WERI-Rb-1 (cell line): ENCODE data around the gene NOL12.

Experiments
- DNase-seq: peaks from one replicate; pipeline ENCODE4 v3.0.0-alpha.2; 2020
- H3K27ac ChIP-seq: fragments of 250-450 bp; sonication (Bioruptor Pico); 2 replicates; pipeline ENCODE4 v1.5.1; 2020; ENCODE audit warnings: mild to moderate bottlenecking, moderate library complexity
- H3K27me3 ChIP-seq: fragments of 250-450 bp; sonication (Bioruptor Pico); 2 replicates; pipeline ENCODE4 v1.5.1; 2021; ENCODE audit warnings: mild to moderate bottlenecking, low read depth, moderate library complexity; ENCODE audit not compliant: insufficient read depth, severe bottlenecking
- H3K36me3 ChIP-seq: fragments of 250-450 bp; sonication (Bioruptor Pico); 2 replicates; pipeline ENCODE4 v1.5.1; 2020; ENCODE audit warnings: mild to moderate bottlenecking, moderate library complexity
- H3K4me3 ChIP-seq: 2 replicates; pipeline ENCODE4 v1.5.1; 2011; ENCODE audit warnings: low read depth, mild to moderate bottlenecking, control low read depth, low read length
- H3K9me3 ChIP-seq: fragments of 250-450 bp; sonication (Bioruptor Pico); 2 replicates; pipeline ENCODE4 v1.5.1; 2021; ENCODE audit warnings: mild to moderate bottlenecking, moderate library complexity; ENCODE audit not compliant: severe bottlenecking
- CTCF ChIP-seq: IDR thresholded peaks from 2 replicates; pipeline ENCODE4 v1.5.1; 2011; ENCODE audit warnings: low read depth, mild to moderate bottlenecking, control low read depth, inconsistent platforms, low read length

The NOL12 gene

DNA sequence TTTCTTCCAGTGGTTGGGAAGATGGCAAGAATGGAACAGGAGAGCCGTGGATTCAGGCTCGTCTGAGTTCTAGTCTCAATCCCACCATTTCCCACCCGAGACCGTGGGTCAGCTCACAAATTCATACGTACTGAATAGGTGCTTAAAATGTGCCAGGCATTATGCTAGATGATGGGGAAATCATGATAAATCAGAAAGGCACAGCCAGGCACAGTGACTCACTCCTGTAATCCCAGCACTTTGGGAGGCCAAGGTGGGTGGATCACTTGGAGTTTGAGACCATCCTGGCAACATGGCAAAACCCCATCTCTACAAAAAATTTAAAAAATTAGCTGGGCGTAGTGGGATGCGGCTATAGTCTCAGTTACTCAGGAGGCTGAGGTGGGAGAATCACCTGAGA is 17.8 kb downstream of the NOL12 start:
- TF ChIP-seq CTCF = no peak
- H3K4me3 ChIP-seq = no peak overlapping the region
- H3K27me3 ChIP-seq = no peaks in the 10 kb centered on the region
- DNase-seq = no peak
- no peaks in the 10 kb centered on the region for H3K9me3 ChIP-seq
- no peaks in the 10 kb centered on the region for H3K36me3 ChIP-seq
- H3K27ac ChIP-seq = no peak overlapping the region

DNA sequence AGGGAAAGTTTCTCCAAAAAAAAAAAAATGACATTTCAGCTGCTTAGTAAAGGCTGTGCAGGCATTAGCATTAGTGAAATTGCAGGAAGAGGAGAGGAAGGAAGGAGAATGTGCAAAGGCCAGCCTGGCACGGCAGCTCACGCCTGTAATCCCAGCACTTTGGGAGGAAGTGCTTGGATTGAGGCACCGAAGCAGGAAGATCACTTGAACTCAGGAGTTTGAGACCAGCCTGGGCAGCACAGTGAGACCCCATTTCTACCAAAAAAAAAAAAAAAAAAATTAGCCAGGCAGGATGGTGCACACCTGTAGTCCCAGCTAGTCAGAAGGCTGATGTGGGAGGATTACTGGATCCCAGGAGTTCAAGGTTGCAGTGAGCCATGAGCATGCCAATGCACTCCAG is 18.5 kb downstream of the NOL12 start:
- no peaks in the 10 kb centered on the region for H3K9me3 ChIP-seq
- H3K27me3 ChIP-seq = no peaks in the 10 kb centered on the region
- no peaks in the 10 kb centered on the region for H3K36me3 ChIP-seq
- no peak for TF ChIP-seq CTCF
- H3K4me3 ChIP-seq = no peak overlapping the region
- no peak overlapping the region for H3K27ac ChIP-seq
- DNase-seq = no peak

DNA sequence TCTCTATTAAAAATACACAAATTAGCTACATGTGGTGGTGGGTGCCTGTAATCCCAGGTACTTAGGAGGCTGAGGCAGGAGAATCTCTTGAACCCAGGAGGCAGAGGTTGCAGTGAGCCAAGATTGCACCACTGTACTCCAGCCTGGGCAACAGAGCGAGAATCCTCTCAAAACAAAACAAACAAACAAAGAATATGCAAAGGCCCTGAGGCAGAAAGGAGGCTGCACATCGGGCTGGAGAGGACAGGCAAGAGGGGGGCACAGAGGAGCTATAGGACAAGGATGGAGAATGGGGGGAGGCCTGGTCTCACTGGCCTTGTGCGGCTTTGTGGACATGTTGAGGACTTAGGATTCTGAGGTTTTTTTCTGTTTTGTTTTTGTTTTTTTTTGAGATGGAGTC is 19.1 kb downstream of the NOL12 start:
- no peak overlapping the region for H3K27ac ChIP-seq
- no peak for TF ChIP-seq CTCF
- no peaks in the 10 kb centered on the region for H3K27me3 ChIP-seq
- H3K4me3 ChIP-seq = no peak overlapping the region
- no peak for DNase-seq
- H3K36me3 ChIP-seq = no peaks in the 10 kb centered on the region
- no peaks in the 10 kb centered on the region for H3K9me3 ChIP-seq

DNA sequence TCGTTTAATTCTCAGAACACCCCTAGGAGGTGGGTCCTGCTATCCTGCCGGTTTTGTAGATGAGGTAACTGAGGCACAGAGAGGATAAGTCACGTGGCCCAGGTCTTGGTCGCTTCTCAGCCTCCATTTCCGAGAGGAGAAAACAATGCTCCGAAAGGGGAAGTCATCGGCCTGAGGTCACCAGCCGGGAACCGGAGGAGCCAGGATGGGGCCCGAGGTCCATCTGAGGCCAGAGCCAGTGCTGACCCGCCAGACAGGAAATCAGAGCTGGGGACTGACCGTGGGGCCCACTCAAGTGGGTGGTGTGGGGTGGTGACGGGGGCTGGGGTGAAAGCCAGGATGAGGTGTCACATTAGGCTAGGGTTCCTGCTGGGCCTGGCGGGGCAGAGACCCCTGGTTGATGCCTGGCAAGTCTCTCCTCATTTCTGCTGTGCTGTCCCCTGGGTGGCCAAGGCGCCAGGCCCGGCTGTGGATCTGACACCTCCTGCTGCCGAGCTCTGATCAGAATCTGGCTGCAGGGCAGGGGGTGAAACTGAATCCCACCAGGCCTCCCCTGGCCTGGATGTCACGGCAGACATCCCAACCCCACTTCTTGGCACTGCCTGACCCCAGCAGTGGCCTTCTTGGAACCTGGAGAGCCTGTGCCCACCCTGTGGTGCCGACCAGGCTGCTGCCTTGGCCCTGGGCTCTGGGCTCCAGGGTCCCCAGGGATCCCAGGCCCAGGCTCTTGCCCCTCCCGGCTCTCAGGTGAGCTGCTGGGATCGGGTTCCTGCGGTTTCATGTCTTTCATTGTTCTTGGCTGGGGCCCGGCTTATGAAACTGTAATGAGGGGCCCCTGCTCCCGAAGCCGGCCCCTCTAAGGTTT is 22.7 kb downstream of the NOL12 start:
- no peaks in the 10 kb centered on the region for H3K27me3 ChIP-seq
- no peak for TF ChIP-seq CTCF
- no peak overlapping the region for H3K27ac ChIP-seq
- no peaks in the 10 kb centered on the region for H3K36me3 ChIP-seq
- no peak overlapping the region for H3K4me3 ChIP-seq
- no peak for DNase-seq
- H3K9me3 ChIP-seq = no peaks in the 10 kb centered on the region

DNA sequence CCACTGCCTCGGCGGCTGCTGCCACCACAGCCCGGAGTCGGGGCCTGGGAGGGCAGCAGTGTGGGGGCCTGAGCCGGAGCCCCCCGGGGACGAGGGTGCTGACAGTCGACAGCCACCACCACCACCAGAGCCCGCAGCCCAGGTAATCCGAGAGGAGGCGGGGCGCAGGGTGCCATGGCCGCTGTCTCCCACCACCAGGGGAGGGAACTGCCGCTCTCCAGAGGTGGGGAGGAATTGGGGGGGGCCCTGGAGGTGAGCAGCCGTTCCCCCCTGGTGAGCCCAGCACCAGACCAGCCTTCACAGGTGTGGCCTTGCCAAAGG is 23.3 kb downstream of the NOL12 start:
- Histone ChIP-seq H3K27ac (no peak overlapping the region), H3K9me3 (no peaks in the 10 kb centered on the region), H3K36me3 (no peaks in the 10 kb centered on the region), H3K27me3 (no peaks in the 10 kb centered on the region), H3K4me3 (no peak overlapping the region)
- no peak for DNase-seq
- TF ChIP-seq CTCF = no peak

DNA sequence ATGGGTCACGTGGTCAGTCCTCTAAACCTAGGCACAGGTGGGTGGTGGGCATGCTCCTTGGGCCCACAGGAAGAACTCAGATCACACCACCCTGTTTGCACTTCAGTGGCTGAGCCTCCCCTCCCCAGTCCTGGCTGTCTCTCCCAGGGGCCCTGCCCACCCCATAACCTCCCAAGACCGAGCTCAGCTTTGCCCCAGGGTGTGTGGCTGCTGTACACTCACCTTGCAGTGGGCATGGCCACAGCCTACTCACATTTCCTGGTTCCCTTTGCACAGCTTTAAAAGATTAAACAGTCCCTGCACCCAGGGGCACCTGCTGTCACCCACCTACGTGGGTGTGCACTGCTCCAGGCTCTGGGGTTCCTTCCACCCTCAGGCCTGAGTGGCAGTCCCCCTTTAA is 24.5 kb downstream of the NOL12 start:
- no peak for TF ChIP-seq CTCF
- no peaks in the 10 kb centered on the region for H3K27me3 ChIP-seq
- no peak overlapping the region for H3K27ac ChIP-seq
- H3K4me3 ChIP-seq = no peak overlapping the region
- no peak for DNase-seq
- H3K36me3 ChIP-seq = no peaks in the 10 kb centered on the region
- H3K9me3 ChIP-seq = no peaks in the 10 kb centered on the region
